Caco-2 (cell line): Measurements from ENCODE around the gene HMCN2. TPM values are rescaled to one million over a fixed set of nuclear protein-coding genes. Genes with fewer than 3 reads are reported as not detected.

Experiments used
- BruUV-seq: library from RNA; stranded (reverse); fragments of 400-500 nt; replicated peaks from 2 replicates; lab custom pipeline; 2021; lab: Mats Ljungman, UMichigan
- CTCF ChIA-PET: fragments of 300-600 bp; sonication (Branson Sonifier 250); formaldehyde crosslinking; loops from one replicate; lab custom pipeline; 2022; ENCODE audit warnings: antibody characterized with exemption; lab: Charles Lee
- POLR2A ChIA-PET: fragments of 300-600 bp; sonication (Branson Sonifier 250); formaldehyde crosslinking; loops from one replicate; lab custom pipeline; 2022; ENCODE audit warnings: antibody characterized with exemption; lab: Charles Lee
- DNase-seq, 2 experiments: peaks; one replicate each; pipeline versions ENCODE4 v3.0.0 to v3.0.0-alpha.2; 2020 to 2022
- H3K27me3 ChIP-seq: replicated peaks from 2 replicates; pipeline ENCODE4 v1.6.0; 2011; ENCODE audit warnings: low read length; ENCODE audit not compliant: control insufficient read depth, insufficient read depth
- H3K36me3 ChIP-seq: 2 replicates; pipeline ENCODE4 v1.5.1; 2011; ENCODE audit warnings: low read length; ENCODE audit not compliant: control insufficient read depth, insufficient read depth
- H3K4me1 ChIP-seq: fragments of 250-450 bp; sonication (Bioruptor Pico); 2 replicates; pipeline ENCODE4 v1.5.1; 2020; ENCODE audit warnings: mild to moderate bottlenecking
- H3K4me3 ChIP-seq: 2 replicates; pipeline ENCODE4 v1.5.1; 2011; ENCODE audit warnings: low read depth, mild to moderate bottlenecking, control low read depth, low read length
- H3K9me3 ChIP-seq: fragments of 250-450 bp; sonication (Bioruptor Pico); 2 replicates; pipeline ENCODE4 v1.5.1; 2020; ENCODE audit warnings: mild to moderate bottlenecking, moderate library complexity
- H3K27ac Mint-ChIP-seq: one replicate; pipeline ENCODE4 v1.8.0; 2022; ENCODE audit warnings: mixed read lengths; ENCODE audit not compliant: unreplicated experiment
- H3K27me3 Mint-ChIP-seq: one replicate; pipeline ENCODE4 v1.8.0; 2022; ENCODE audit warnings: mixed read lengths; ENCODE audit not compliant: insufficient read depth, unreplicated experiment
- H3K36me3 Mint-ChIP-seq: one replicate; pipeline ENCODE4 v1.8.0; 2022; ENCODE audit warnings: mild to moderate bottlenecking, mixed read lengths; ENCODE audit not compliant: insufficient read depth, unreplicated experiment
- H3K4me1 Mint-ChIP-seq: one replicate; pipeline ENCODE4 v1.8.0; 2022; ENCODE audit warnings: low read depth, mixed read lengths; ENCODE audit not compliant: unreplicated experiment
- H3K4me3 Mint-ChIP-seq: one replicate; pipeline ENCODE4 v1.8.0; 2022; ENCODE audit warnings: mild to moderate bottlenecking, moderate library complexity, mixed read lengths; ENCODE audit not compliant: unreplicated experiment
- H3K9me3 Mint-ChIP-seq: one replicate; pipeline ENCODE4 v1.8.0; 2022; ENCODE audit warnings: mixed read lengths; ENCODE audit not compliant: unreplicated experiment
- intact Hi-C: fragments of 100-400 bp; cut with micrococcal nuclease; formaldehyde crosslinking; loops from one replicate; pipeline ENCODE4 v1.10.0; 2022; ENCODE audit not compliant: unreplicated experiment
- total RNA-seq: library from RNA; stranded (reverse); gene quantifications from 2 replicates; pipeline ENCODE4 v1.2.3, GENCODE V29; 2022
- TF ChIP-seq, protein P1 (sequence below), 2 experiments: fragments of 200-600 bp in 1 of 2; IDR thresholded peaks; 1 replicate in 1 of 2; 2 replicates in 1 of 2; pipeline versions ENCODE4 v1.5.1 to v1.8.0; 2011 to 2022; ENCODE audit warnings: antibody characterized with exemption in 1 of 2, control low read depth in 1 of 2, inconsistent platforms in 1 of 2, low read depth in 1 of 2, low read length in 1 of 2, mild to moderate bottlenecking in 1 of 2, moderate library complexity in 1 of 2; ENCODE audit not compliant: insufficient read depth in 1 of 2, severe bottlenecking in 1 of 2, unreplicated experiment in 1 of 2

Gene HMCN2
- total RNA-seq, 1 experiment from 2014 or later: 0.41 TPM

DNA sequence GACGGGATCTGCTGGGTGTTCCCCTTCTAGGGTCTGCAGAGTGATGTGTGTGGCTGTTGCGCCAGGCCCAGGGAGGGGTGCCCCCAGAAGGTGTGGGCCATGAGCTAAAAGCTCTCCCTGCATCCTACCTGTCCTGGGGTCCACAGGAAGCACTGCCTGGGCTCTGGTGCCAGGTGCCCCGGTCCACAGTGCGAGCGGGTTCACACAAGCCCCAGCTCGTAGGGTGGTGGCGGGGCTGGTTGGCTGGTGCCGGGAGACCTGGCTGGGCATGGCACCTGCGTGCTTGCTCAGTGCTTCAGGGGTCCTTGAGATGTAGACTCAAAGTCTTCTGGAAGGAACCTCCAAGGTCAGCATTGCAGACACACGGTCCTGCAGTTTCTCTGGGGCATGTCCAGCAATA, 204.7 kb downstream of the HMCN2 start:
- intact Hi-C loops: no loop called here
- Histone ChIP-seq H3K36me3 (no peaks in the 10 kb centered on the region), H3K4me1 (no peaks in the 10 kb centered on the region), H3K27me3 (no peaks in the 10 kb centered on the region), H3K9me3 (no peaks in the 10 kb centered on the region), H3K4me3 (no peak overlapping the region)
- Mint-ChIP-seq H3K9me3 (no peaks in the 10 kb centered on the region), H3K27me3 (no peaks in the 10 kb centered on the region), H3K27ac (no peak overlapping the region), H3K4me3 (no peak overlapping the region), H3K4me1 (no peaks in the 10 kb centered on the region), H3K36me3 (peaks cover 5% of the 10 kb centered on the region)
- TF ChIP-seq, protein P1, sequence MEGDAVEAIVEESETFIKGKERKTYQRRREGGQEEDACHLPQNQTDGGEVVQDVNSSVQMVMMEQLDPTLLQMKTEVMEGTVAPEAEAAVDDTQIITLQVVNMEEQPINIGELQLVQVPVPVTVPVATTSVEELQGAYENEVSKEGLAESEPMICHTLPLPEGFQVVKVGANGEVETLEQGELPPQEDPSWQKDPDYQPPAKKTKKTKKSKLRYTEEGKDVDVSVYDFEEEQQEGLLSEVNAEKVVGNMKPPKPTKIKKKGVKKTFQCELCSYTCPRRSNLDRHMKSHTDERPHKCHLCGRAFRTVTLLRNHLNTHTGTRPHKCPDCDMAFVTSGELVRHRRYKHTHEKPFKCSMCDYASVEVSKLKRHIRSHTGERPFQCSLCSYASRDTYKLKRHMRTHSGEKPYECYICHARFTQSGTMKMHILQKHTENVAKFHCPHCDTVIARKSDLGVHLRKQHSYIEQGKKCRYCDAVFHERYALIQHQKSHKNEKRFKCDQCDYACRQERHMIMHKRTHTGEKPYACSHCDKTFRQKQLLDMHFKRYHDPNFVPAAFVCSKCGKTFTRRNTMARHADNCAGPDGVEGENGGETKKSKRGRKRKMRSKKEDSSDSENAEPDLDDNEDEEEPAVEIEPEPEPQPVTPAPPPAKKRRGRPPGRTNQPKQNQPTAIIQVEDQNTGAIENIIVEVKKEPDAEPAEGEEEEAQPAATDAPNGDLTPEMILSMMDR (IDR thresholded peaks at IDR 0.05; ENCODE audit: insufficient read depth in 1 of 2, low read depth in 1 of 2, low read length in 1 of 2, severe bottlenecking in 1 of 2, unreplicated experiment in 1 of 2): no peak
- ChIA-PET POLR2A (interaction anchor here (0.6 kb wide), 1 partner anchor 1564 kb away, joined by 5 read pairs; no protein-coding TSS in a partner anchor), CTCF (interaction anchor here (0.9 kb wide), 1 partner anchor 396 kb away, joined by 3 read pairs; no protein-coding TSS in a partner anchor)
- no TSS peak for BruUV-seq
- no peak for DNase-seq

DNA sequence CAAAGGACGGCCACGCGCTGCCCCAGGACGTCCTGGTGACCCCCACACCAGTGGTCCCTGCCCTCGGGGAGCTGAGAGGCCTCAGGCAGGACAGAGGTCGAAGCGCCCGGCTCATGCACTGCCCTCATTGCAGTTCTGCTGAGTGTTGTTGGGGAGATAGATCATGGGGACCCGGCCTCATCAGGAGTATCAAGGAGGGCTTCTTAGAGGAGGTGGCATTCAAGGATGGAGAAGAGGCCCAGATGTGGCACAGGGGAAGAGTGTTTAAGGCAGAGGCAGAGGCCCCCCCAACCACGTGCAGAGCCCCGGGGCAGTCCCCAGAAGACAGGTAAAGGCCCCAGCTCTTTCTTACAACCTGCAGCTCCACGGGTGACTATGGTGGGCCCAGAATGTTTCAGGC, 205.4 kb downstream of the HMCN2 start:
- Mint-ChIP-seq H3K27ac (no peak overlapping the region), H3K4me3 (no peak overlapping the region), H3K27me3 (no peaks in the 10 kb centered on the region), H3K4me1 (no peaks in the 10 kb centered on the region), H3K9me3 (no peaks in the 10 kb centered on the region), H3K36me3 (peaks cover 5% of the 10 kb centered on the region)
- no peaks in the 10 kb centered on the region for H3K27me3 ChIP-seq
- intact Hi-C loops: no loop called here
- no peaks in the 10 kb centered on the region for H3K36me3 ChIP-seq
- TF ChIP-seq, protein P1 (IDR thresholded peaks at IDR 0.05; ENCODE audit: insufficient read depth in 1 of 2, low read depth in 1 of 2, low read length in 1 of 2, severe bottlenecking in 1 of 2, unreplicated experiment in 1 of 2): no peak
- ChIA-PET CTCF (interaction anchor here (0.9 kb wide), 1 partner anchor 396 kb away, joined by 3 read pairs; no protein-coding TSS in a partner anchor), POLR2A (interaction anchor here (0.5 kb wide), 1 partner anchor 1781 kb away, joined by 3 read pairs; no protein-coding TSS in a partner anchor)
- no peaks in the 10 kb centered on the region for H3K9me3 ChIP-seq
- H3K4me1 ChIP-seq: no peaks in the 10 kb centered on the region
- no peak overlapping the region for H3K4me3 ChIP-seq
- DNase-seq: no peak
- BruUV-seq: no TSS peak

DNA sequence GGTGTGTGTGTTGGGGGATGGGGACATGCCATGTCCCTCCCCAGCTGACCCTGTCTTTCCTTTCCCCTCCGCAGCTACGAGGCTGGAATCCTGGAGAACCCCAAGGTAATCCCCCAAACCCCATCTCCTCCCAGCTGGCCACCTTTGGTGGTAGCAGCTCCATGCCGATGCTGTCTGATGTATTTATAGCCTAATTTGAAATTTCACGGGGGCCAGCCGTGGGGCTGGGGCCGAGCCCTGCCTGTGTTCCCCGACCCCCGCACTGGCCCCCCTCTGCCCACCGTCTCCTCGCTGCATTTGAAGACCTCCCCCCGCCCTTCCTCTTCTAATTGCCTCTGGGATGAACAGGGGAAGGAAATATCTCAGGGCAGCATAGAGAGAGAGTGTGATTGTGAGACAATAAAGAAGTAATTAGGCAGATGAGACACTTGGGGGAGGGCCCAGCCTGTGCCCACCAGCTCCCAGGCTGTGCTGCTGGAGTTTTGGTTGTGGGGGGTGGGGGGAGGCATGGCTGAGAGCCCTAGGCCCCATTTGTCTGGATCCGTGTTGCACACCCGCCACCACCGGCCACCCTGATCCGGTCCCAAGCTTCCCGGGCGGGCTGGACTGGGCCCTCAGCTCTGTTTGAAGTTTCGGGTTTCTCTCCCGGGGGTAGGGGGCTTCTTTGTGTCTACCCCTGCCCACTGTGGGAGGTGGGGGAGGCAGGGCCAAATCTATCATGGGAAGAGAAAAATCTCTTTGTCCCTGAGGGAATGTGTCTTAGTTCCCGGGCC, 206.0 kb downstream of the HMCN2 start:
- peaks cover 5% of the 10 kb centered on the region for H3K36me3 Mint-ChIP-seq
- no peaks in the 10 kb centered on the region for H3K9me3 Mint-ChIP-seq
- ChIA-PET CTCF (interaction anchor here (0.6 to 0.9 kb wide), 2 partner anchors 230 to 395 kb away, joined by 3 read pairs; no protein-coding TSS in a partner anchor), POLR2A (interaction anchor here (0.5 kb wide), 1 partner anchor 1782 kb away, joined by 3 read pairs; no protein-coding TSS in a partner anchor)
- intact Hi-C loops: no loop called here
- no peak overlapping the region for H3K27ac Mint-ChIP-seq
- no peak overlapping the region for H3K4me3 Mint-ChIP-seq
- no peaks in the 10 kb centered on the region for H3K27me3 Mint-ChIP-seq
- Histone ChIP-seq H3K36me3 (no peaks in the 10 kb centered on the region), H3K9me3 (no peaks in the 10 kb centered on the region), H3K4me1 (no peaks in the 10 kb centered on the region), H3K27me3 (no peaks in the 10 kb centered on the region), H3K4me3 (no peak overlapping the region)
- DNase-seq: no peak
- H3K4me1 Mint-ChIP-seq: no peaks in the 10 kb centered on the region
- TF ChIP-seq, protein P1 (IDR thresholded peaks at IDR 0.05; ENCODE audit: insufficient read depth in 1 of 2, low read depth in 1 of 2, low read length in 1 of 2, severe bottlenecking in 1 of 2, unreplicated experiment in 1 of 2): no peak
- no TSS peak for BruUV-seq
